GM12874 (cell line): ENCODE results near the gene GLG1.

ENCODE experiments used
- TF ChIP-seq, protein P1 (sequence below): IDR thresholded peaks from 2 replicates; pipeline ENCODE4 v1.5.1; 2011; ENCODE audit warnings: low read depth, mild to moderate bottlenecking, control low read depth, low read length, moderate library complexity; ENCODE audit not compliant: insufficient read depth

The GLG1 gene

DNA sequence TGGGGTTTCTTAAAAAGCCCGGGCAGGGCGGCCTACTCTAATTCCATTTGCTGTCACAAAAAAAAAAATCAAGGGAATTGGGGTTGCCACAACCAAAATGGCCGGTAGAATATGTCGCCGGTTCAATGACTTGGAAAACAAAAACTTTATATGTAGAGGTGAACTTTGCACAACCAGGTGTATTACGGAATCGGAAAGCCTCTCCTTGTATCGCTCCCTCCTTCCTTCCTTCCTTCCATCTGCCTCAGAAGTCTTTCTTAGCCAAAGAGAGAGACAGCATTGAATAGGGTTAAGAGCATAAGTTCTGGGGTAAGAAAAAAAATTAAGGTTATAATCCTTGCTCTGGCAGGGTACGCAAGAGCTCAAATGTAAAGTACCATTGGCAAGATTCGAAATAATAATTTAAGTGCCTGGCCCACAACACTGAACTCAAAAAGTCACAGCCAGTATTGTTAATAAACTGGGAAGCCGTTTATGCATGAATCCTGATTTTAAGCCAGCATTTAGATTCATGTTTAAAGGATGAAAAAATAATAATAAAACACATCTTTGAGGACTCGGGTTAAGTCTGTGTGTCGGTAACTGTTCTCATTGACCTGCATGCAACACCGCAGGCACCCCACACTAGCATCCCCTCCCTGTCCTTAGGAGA is 522 bp upstream of the GLG1 start:
- TF ChIP-seq, protein P1, sequence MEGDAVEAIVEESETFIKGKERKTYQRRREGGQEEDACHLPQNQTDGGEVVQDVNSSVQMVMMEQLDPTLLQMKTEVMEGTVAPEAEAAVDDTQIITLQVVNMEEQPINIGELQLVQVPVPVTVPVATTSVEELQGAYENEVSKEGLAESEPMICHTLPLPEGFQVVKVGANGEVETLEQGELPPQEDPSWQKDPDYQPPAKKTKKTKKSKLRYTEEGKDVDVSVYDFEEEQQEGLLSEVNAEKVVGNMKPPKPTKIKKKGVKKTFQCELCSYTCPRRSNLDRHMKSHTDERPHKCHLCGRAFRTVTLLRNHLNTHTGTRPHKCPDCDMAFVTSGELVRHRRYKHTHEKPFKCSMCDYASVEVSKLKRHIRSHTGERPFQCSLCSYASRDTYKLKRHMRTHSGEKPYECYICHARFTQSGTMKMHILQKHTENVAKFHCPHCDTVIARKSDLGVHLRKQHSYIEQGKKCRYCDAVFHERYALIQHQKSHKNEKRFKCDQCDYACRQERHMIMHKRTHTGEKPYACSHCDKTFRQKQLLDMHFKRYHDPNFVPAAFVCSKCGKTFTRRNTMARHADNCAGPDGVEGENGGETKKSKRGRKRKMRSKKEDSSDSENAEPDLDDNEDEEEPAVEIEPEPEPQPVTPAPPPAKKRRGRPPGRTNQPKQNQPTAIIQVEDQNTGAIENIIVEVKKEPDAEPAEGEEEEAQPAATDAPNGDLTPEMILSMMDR: no peak

DNA sequence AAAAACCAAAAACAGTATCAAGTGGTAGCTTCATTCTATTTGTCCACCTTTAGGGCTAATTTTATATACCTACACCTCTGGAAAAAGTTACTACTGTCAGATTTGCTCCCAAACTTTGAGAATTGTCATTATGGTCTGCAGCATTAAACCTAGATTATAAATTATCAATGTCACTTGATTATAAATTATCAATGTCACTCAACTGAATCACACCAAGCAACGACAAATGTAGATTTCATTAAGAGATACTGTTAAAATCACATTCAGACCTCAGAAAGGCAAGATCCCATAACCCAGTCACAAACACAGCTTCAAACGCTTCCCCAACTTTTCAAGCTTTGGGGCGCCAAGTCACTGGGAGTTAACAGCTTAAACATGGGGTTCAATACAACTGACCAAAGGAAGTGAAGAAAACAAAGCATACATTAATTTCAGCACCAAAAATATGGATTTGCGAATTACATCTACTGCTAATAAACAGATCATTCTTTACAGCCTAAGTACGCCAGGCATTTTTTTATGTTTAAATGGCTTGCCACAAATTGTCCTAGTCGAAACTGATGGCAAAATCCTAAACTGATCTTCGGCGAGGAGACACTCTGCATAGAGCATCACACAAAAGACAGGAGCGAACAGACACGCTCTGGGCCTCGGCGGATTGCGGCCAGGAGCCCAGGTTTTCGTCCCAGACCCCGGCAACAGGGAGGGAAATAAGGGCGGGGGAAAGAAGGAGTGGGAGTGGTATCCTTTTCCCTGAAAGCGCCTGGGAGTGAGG is 981 bp downstream of the GLG1 start:
- TF ChIP-seq, protein P1: no peak

DNA sequence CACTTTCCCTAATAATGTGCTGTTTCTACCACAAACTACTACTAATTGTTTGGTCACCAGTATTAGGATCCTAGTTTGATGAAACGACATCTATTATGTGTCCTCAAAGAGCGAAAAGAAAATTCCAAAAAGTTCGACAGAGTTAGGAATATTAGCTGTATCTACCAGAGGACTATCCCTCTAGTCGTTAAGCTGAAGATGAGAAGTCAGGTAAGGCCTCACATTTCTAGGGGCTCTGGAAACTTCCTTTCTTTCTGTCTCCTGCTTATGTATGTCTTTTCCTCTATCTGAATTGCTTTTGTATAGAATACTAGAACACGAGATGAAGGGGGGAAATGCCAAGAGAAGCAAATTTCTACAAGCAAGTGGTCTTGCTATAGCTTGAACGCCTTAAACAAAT is 1.6 kb downstream of the GLG1 start:
- TF ChIP-seq, protein P1: no peak

DNA sequence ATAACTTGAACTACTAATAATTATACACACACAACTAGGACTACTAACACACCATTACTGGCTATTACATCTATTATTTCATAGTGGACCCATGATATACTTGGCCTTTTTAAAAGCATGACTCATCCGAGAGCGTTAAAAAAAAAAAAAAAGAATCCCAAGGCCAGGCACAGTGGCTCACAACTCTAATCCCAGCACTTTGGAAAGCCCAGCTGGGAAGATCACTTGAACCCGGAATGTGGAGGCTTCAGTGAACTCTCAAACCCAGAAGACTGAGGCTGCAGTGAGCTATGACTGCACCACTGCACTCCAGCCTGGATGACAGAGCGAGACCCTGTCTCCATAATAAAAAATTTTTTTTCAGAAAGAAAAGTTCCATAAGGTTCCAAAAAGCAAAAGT is 3.1 kb downstream of the GLG1 start:
- TF ChIP-seq, protein P1: no peak

DNA sequence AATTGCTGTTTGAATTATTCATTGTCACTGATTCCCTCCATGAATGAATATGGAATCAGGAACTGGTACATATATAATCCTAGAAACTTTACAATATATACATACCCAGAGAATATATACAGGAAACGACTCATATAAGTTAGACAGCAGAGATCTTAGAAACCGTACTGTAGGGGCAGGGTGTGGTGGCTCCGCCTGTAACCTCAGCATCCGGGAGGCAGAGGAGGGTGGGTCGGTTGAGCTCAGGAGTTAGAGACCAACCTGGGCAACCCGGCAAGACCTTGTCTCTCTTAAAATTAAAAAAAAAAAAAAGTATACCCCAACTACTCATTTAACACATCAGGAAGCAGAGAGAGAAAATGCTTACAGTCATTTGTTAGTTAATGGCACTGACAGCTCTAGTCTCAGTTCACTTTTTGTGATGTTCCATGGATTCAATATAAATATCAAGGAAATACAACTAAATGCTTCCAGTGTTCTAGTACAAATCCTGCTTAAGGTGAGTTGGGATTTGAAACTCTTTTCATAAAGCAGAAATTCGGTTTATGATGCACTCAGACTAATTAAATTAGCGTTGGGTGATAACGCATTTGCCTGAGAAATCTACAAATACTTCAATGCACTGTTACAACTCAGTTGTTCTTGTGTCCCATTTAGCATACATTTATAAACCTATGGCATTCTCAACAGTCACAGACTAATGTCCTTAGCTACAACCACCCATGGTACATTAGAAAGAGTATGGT is 5.6 kb downstream of the GLG1 start:
- TF ChIP-seq, protein P1: no peak

DNA sequence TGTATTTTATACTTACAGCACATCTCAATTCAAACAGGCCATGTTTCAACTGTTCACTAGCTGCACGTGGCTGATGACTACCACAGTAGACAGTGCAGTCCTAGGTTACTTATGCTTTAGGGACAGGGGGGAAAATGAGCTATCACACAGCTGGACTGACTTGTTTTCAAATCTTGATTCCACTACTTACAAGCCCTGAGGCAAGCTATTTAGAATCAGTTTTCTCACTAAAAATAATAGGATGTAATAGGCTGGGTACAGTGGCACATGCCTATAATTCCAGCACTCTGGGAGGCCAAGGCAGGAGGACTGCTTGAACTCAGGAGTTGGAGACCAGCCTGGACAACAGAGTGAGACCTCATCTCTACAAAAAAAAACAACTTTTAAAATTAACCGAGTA is 10.3 kb downstream of the GLG1 start:
- TF ChIP-seq, protein P1: no peak

DNA sequence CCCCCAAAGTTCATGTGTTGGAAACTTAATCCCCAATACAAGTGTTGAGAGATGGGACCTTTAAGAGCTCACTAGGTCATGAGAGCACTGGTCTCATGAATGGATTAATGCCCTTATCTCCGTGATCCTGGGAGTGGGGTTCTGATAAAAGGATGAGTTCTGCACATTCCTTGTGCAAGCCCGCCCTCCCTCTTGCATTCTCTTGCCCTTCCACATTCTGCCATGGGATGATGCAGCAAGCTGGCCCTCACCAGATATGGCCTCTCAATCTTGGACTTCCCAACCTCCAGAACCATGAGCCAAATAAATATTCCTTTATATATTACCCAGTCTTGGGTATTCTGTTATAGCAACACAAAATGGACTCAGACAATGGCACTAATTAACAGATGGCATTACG is 14.1 kb downstream of the GLG1 start:
- TF ChIP-seq, protein P1: no peak
